HG02852 (cell line): ENCODE results near the gene E4F1.

Experiments used
- ATAC-seq: cut with Tn5 transposase; IDR thresholded peaks from one replicate; pipeline ENCODE4 v1.9.1; 2021; ENCODE audit warnings: mild to moderate bottlenecking, moderate library complexity; ENCODE audit not compliant: unreplicated experiment

The E4F1 gene

GRCh38 chr16:2270588-2271470 lies 47.4 kb downstream of the E4F1 start:
- no peak for ATAC-seq

GRCh38 chr16:2271848-2272461 lies 48.6 kb downstream of the E4F1 start:
- ATAC-seq, result no peak

GRCh38 chr16:2273484-2273883 lies 50.1 kb downstream of the E4F1 start:
- no peak for ATAC-seq

- no peak for ATAC-seq
Measured at GRCh38 chr16:2273931-2274330, 50.5 kb downstream of the E4F1 start.

- ATAC-seq, result no peak
Measured at GRCh38 chr16:2275476-2276367, 52.3 kb downstream of the E4F1 start.

- no peak for ATAC-seq
Measured at GRCh38 chr16:2276368-2277195, 53.2 kb downstream of the E4F1 start.

- no peak for ATAC-seq
Measured at GRCh38 chr16:2277466-2278271, 54.3 kb downstream of the E4F1 start.

GRCh38 chr16:2278272-2278608 lies 54.8 kb downstream of the E4F1 start:
- ATAC-seq, result no peak

GRCh38 chr16:2278956-2279800 lies 55.8 kb downstream of the E4F1 start:
- ATAC-seq, result no peak

GRCh38 chr16:2280461-2280860 lies 57.1 kb downstream of the E4F1 start:
- no peak for ATAC-seq

GRCh38 chr16:2280981-2281542 lies 57.7 kb downstream of the E4F1 start:
- ATAC-seq, result no peak

GRCh38 chr16:2282262-2282661 lies 58.9 kb downstream of the E4F1 start:
- no peak for ATAC-seq

- no peak for ATAC-seq
Measured at GRCh38 chr16:2282866-2283555, 59.6 kb downstream of the E4F1 start.

- no peak for ATAC-seq
Measured at GRCh38 chr16:2284001-2284770, 60.8 kb downstream of the E4F1 start.

- ATAC-seq, result no peak
Measured at GRCh38 chr16:2284797-2285576, 61.6 kb downstream of the E4F1 start.
